ENCODE results near the gene ADAMTSL1.

ADAMTSL1 gene

DNA sequence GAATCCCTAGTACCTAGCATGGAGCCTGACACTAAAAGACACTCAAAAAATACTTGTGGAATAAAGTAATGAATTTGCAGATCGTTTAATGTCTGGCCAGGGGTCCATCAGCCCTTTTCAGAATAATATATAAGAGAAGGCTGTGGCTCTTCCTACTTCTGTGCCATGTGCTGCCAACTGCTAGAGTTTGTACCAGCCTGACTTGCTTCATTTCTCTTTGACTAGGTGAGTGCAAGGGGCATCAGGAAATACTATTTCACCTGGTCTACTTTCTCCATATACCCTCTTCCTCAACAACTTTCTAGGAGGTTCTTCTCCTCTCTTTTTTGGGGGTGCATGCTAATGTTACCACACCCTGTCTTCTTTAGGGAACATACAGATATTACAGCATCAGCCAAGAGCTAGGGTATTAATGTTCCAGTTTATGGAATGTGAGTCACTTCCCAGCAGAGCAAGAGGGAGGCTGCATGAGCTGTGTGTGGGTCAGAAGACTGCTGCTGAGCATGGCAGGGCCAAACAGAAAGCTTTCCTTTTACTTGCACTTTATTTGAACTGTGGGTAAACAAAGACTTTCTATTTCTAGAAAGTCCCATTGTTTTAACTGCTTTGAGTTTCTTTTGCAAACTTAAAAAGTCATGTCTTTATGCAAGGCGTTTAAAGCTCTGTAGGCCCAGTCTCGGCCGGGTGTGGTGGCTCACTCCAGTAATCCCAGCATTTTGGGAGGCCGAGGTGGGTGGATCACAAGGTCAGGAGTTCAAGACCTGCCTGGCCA, 158.9 kb downstream of the ADAMTSL1 start:
- no peak overlapping the region for H3K4me3 ChIP-seq (ENCODE audit: low read depth in 1 of 2, low read length in 2 of 2)
- no peaks in the 10 kb centered on the region for H3K9me3 ChIP-seq (ENCODE audit: control insufficient read depth in 1 of 2, low read length in 2 of 2)
- H3K36me3 ChIP-seq (ENCODE audit: control insufficient read depth in 1 of 2, insufficient read depth in 2 of 2, low read length in 2 of 2), result no peaks in the 10 kb centered on the region
- peak overlapping the region; percentile 59 for H3K27ac ChIP-seq (ENCODE audit: low read length)
- H3K27me3 ChIP-seq (ENCODE audit: low read depth, low read length), result no peaks in the 10 kb centered on the region
- H3K4me1 ChIP-seq (ENCODE audit: control insufficient read depth in 1 of 2, insufficient read depth in 2 of 2, low read length in 2 of 2), result peaks cover 3 to 4% of the 10 kb centered on the region in 2 donors

DNA sequence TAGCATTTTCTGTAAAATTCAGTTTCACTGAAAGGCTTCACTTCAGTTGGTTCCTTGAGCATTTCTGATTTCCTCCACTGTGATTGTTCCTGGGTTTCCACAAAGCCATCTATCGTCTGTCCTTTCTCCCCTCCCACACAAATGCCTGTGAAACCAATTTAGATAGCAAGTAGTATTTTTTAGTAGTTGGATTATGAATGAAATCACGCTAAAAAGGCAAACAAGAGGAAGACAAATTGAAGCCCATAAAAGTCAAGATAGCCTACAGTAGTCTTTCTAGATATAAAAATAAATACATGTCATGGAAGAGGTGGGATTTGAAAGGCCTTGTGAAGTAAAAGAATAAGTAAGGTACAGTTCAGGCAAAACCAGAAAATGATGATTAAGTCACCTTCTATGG, 162.8 kb downstream of the ADAMTSL1 start:
- Histone ChIP-seq H3K36me3 (ENCODE audit: control insufficient read depth in 1 of 2, insufficient read depth in 2 of 2, low read length in 2 of 2) (no peaks in the 10 kb centered on the region), H3K4me3 (ENCODE audit: low read depth in 1 of 2, low read length in 2 of 2) (no peak overlapping the region), H3K27ac (ENCODE audit: low read length) (no peak overlapping the region), H3K9me3 (ENCODE audit: control insufficient read depth in 1 of 2, low read length in 2 of 2) (no peaks in the 10 kb centered on the region), H3K27me3 (ENCODE audit: low read depth, low read length) (no peaks in the 10 kb centered on the region), H3K4me1 (ENCODE audit: control insufficient read depth in 1 of 2, insufficient read depth in 2 of 2, low read length in 2 of 2) (peaks cover 4% of the 10 kb centered on the region in 2 donors)

DNA sequence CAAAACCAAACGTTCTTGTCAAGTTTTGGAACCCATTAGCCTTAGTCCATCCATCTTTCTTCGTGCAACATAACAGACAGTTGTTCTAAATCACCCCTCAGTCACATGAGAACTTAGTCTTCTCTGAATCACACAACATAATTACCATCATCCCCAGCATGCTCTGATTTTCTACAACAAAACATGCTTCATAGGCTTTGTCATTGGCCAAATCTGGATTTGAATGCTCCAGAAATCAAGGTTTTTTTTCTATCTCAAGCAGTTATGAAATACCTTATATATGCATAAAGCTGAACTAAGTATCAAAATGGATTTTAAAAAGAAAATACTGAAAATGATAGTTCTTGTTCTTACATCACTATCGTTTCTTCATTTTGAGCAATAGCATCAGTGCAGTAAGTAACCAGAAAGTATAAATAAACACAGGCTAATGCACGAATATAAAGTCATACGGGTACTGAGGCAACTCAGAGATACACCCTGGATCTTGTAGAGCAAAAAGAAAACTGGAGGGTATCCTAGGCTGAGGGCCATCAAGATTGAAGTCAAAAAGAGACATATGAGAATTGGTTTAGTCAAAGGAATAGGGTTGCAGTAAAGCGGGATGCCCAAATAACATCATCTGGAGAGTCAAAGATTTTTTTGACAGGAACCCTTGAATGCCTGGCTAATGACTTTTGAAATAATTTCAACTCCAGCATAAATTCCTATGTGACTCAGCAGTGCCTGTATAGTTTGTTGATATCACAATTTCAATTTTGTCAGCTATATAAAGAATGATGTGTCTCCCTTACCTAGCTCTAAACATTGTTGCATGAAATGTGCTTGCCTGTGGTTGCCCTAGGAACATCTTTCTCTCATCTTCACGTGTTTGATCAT, 164.7 kb downstream of the ADAMTSL1 start:
- H3K4me1 ChIP-seq (ENCODE audit: control insufficient read depth in 1 of 2, insufficient read depth in 2 of 2, low read length in 2 of 2), result peaks cover 0 to 4% of the 10 kb centered on the region in 2 donors
- H3K27ac ChIP-seq (ENCODE audit: low read length), result no peak overlapping the region
- no peaks in the 10 kb centered on the region for H3K27me3 ChIP-seq (ENCODE audit: low read depth, low read length)
- H3K9me3 ChIP-seq (ENCODE audit: control insufficient read depth in 1 of 2, low read length in 2 of 2), result no peaks in the 10 kb centered on the region
- no peaks in the 10 kb centered on the region for H3K36me3 ChIP-seq (ENCODE audit: control insufficient read depth in 1 of 2, insufficient read depth in 2 of 2, low read length in 2 of 2)
- no peak overlapping the region for H3K4me3 ChIP-seq (ENCODE audit: low read depth in 1 of 2, low read length in 2 of 2)

DNA sequence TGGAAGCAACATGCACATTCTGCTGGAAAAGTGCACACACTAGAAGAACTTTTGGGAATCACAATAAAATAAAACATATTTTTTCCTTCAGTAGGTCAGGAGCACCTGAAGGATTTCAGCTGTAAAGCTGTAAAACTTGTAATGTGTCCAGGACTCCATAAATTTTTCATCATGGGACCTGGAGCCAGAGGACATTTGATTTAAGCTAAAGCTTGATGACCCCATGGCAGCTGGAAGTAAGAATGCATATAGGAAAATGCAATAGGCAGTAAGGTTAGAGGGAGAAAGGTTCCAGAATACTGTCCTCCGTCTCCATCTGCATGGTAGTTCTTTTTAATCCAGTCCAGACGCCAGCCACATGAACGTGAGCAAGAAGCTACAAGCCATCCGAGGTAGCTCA, 166.0 kb downstream of the ADAMTSL1 start:
- no peaks in the 10 kb centered on the region for H3K27me3 ChIP-seq (ENCODE audit: low read depth, low read length)
- H3K9me3 ChIP-seq (ENCODE audit: control insufficient read depth in 1 of 2, low read length in 2 of 2), result no peaks in the 10 kb centered on the region
- peaks cover 0 to 4% of the 10 kb centered on the region in 2 donors for H3K4me1 ChIP-seq (ENCODE audit: control insufficient read depth in 1 of 2, insufficient read depth in 2 of 2, low read length in 2 of 2)
- H3K4me3 ChIP-seq (ENCODE audit: low read depth in 1 of 2, low read length in 2 of 2), result no peak overlapping the region
- no peaks in the 10 kb centered on the region for H3K36me3 ChIP-seq (ENCODE audit: control insufficient read depth in 1 of 2, insufficient read depth in 2 of 2, low read length in 2 of 2)
- no peak overlapping the region for H3K27ac ChIP-seq (ENCODE audit: low read length)

DNA sequence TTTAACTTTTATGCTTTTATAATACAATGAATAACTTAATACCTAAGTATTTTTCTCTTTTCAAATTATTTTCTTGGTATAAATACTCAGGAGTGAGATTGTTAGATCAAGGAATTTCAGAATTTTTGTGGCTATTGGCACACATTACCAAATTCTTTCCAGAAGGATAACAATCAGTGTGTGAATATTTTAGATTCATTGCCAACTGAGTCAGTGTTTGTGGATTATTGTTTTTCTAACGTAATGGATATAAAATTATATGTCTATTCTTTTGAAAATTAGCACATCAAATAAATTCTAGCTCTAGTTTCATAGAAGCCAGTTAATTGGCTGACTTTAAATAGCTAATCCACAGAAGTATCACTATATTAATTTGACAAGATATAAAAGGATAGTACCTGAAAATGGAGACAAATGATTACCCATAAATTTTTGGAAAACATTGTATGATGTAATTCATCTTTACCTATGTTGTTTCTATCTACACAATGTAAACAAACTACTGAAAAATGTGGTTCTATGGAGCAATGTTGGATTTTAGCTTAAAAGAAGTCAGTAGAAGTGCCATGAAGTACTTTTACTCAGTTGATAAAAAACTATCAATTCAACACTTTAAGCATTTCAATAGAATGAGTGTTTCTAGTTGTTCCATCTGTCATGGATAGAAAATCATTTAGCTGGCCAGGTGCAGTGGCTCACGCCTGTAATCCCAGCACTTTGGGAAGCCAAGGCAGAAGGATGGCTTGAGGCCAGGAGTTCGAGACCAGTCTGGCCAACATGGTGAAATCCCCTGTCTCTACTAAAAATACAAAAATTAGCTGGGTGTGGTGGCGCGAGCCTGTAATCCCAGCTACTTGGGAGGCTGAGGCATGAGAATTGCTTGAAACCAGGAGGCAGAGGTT, 185.1 kb downstream of the ADAMTSL1 start:
- no peaks in the 10 kb centered on the region for H3K9me3 ChIP-seq (ENCODE audit: control insufficient read depth in 1 of 2, low read length in 2 of 2)
- H3K4me1 ChIP-seq (ENCODE audit: control insufficient read depth in 1 of 2, insufficient read depth in 2 of 2, low read length in 2 of 2), result no peaks in the 10 kb centered on the region
- H3K27me3 ChIP-seq (ENCODE audit: low read depth, low read length), result no peaks in the 10 kb centered on the region
- no peak overlapping the region for H3K4me3 ChIP-seq (ENCODE audit: low read depth in 1 of 2, low read length in 2 of 2)
- H3K27ac ChIP-seq (ENCODE audit: low read length), result no peak overlapping the region
- peaks cover 0 to 4% of the 10 kb centered on the region in 2 donors for H3K36me3 ChIP-seq (ENCODE audit: control insufficient read depth in 1 of 2, insufficient read depth in 2 of 2, low read length in 2 of 2)

DNA sequence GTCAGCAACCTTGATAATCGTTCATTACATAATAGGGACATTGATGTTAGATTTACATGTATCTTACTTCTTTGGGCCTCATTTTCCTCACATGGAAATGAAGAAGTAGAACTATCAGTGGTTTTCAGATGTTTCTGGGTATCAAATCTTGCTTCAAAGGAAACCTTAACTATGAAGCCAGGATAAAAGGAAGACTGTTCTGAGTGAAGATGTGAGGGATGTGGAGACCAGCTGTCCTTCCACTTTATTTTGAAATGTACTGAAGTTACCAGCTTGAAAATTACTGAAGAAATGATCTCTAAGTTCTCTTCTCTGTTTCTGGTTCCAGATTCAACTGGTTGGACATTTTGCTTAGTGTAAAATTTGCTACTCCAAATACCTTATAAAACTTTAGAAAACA, 186.0 kb downstream of the ADAMTSL1 start:
- no peaks in the 10 kb centered on the region for H3K9me3 ChIP-seq (ENCODE audit: control insufficient read depth in 1 of 2, low read length in 2 of 2)
- H3K27me3 ChIP-seq (ENCODE audit: low read depth, low read length), result no peaks in the 10 kb centered on the region
- H3K36me3 ChIP-seq (ENCODE audit: control insufficient read depth in 1 of 2, insufficient read depth in 2 of 2, low read length in 2 of 2), result peaks cover 0 to 4% of the 10 kb centered on the region in 2 donors
- no peak overlapping the region for H3K4me3 ChIP-seq (ENCODE audit: low read depth in 1 of 2, low read length in 2 of 2)
- no peaks in the 10 kb centered on the region for H3K4me1 ChIP-seq (ENCODE audit: control insufficient read depth in 1 of 2, insufficient read depth in 2 of 2, low read length in 2 of 2)
- H3K27ac ChIP-seq (ENCODE audit: low read length), result no peak overlapping the region

DNA sequence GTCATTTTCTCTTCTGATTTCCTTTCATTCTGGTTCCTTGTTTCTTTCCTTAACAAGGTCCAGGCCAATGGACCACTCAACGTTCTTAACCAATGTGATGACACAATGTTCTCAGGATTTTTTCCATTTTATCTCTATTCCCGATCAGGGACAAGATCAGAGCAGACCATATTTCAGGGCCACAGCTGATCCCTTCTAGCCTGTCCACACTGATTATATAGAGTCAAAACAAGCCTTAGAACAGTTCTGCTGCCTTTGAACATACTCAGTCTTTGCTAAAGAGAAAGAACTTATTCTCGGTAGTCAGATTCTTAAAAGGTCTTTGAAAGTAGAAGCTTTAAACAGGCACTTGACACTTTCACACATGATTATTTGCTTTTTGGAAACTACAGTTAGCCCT, 188.4 kb downstream of the ADAMTSL1 start:
- H3K36me3 ChIP-seq (ENCODE audit: control insufficient read depth in 1 of 2, insufficient read depth in 2 of 2, low read length in 2 of 2), result peaks cover 0 to 4% of the 10 kb centered on the region in 2 donors
- H3K27me3 ChIP-seq (ENCODE audit: low read depth, low read length), result no peaks in the 10 kb centered on the region
- peaks cover 0 to 4% of the 10 kb centered on the region in 2 donors for H3K4me1 ChIP-seq (ENCODE audit: control insufficient read depth in 1 of 2, insufficient read depth in 2 of 2, low read length in 2 of 2)
- H3K9me3 ChIP-seq (ENCODE audit: control insufficient read depth in 1 of 2, low read length in 2 of 2), result no peaks in the 10 kb centered on the region
- no peak overlapping the region for H3K4me3 ChIP-seq (ENCODE audit: low read depth in 1 of 2, low read length in 2 of 2)
- H3K27ac ChIP-seq (ENCODE audit: low read length), result no peak overlapping the region

DNA sequence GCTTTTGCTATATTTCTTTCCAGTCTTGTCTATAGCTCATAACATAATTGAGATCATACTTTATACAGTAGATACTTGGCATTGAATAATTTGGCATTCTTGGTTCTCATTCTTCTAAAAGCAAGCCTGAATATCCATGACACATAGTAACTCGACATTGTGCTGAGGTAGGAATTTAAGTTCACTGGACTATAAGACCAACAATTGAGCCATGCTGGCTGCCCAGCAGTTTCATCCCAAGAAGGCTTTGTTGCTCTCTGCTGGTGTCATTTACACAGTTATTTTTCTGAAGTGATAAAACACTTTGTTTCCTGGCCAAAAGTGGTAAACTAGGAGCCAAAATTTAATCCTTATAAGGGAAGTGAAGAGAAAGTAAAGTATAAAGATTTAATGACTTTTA, 192.0 kb downstream of the ADAMTSL1 start:
- Histone ChIP-seq H3K36me3 (ENCODE audit: control insufficient read depth in 1 of 2, insufficient read depth in 2 of 2, low read length in 2 of 2) (no peaks in the 10 kb centered on the region), H3K27me3 (ENCODE audit: low read depth, low read length) (no peaks in the 10 kb centered on the region), H3K4me1 (ENCODE audit: control insufficient read depth in 1 of 2, insufficient read depth in 2 of 2, low read length in 2 of 2) (peaks cover 0 to 4% of the 10 kb centered on the region in 2 donors), H3K27ac (ENCODE audit: low read length) (no peak overlapping the region), H3K4me3 (ENCODE audit: low read depth in 1 of 2, low read length in 2 of 2) (no peak overlapping the region), H3K9me3 (ENCODE audit: control insufficient read depth in 1 of 2, low read length in 2 of 2) (no peaks in the 10 kb centered on the region)

DNA sequence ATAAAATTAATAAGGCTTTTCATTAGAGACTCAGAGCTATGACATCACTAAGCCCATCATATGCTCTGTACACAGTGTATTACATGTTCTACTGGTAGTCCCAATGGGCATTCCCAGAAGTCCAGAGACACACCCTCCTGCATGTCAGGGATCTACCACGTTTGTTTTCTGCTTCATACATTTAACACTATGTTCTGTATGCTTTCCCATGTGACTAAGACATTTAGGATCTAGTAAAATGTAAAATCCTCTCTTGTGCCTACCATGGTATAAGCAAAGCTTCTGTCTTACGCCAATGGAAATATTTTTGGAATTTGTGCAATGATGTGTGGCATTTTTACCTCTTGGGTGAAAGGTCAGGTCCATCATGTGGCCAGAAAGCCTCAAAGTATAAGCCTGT, 192.4 kb downstream of the ADAMTSL1 start:
- H3K4me1 ChIP-seq (ENCODE audit: control insufficient read depth in 1 of 2, insufficient read depth in 2 of 2, low read length in 2 of 2), result peaks cover 0 to 4% of the 10 kb centered on the region in 2 donors

DNA sequence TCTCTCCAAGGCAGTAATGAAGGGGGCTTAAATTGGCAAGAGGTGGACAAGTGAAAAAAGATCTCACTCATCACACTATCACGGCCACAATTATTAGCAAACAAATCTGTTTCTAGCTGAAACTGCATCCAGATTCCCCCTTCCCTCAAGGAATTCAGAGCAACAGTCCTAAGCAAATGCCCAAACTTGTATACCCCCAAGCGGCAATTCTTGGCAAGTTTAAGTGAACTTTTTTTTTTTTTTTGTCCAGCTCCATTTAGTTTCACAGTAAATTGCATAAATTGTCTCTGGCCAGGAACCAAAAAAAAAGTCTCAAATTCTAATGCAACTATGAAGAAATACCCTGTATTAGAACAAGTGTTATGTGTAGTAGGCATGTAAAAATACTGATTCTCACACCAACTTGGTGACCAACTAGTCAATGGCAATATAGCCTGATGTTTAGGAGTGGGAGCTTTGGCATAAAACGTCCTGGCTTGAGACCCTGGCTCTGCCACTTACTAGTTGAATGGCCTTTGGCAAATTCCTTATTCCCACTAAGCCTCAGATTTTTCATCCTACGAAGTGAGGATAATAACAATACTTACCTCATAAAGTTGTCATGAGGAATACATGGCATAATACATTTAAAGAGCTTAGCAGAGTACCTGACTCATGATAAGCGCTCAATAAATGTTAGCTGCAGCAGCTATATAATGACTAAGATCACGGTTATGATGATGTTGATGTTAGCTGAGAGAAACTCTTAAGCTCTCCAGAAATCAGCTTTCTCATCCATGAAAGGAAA, 193.2 kb downstream of the ADAMTSL1 start:
- Histone ChIP-seq H3K4me3 (ENCODE audit: low read depth in 1 of 2, low read length in 2 of 2) (no peak overlapping the region), H3K9me3 (ENCODE audit: control insufficient read depth in 1 of 2, low read length in 2 of 2) (no peaks in the 10 kb centered on the region), H3K4me1 (ENCODE audit: control insufficient read depth in 1 of 2, insufficient read depth in 2 of 2, low read length in 2 of 2) (peaks cover 0 to 4% of the 10 kb centered on the region in 2 donors), H3K36me3 (ENCODE audit: control insufficient read depth in 1 of 2, insufficient read depth in 2 of 2, low read length in 2 of 2) (no peaks in the 10 kb centered on the region), H3K27ac (ENCODE audit: low read length) (no peak overlapping the region), H3K27me3 (ENCODE audit: low read depth, low read length) (no peaks in the 10 kb centered on the region)

More for the DNA sequence above, 192.4 kb downstream of the ADAMTSL1 start:
- Histone ChIP-seq H3K4me3 (ENCODE audit: low read depth in 1 of 2, low read length in 2 of 2) (no peak overlapping the region), H3K36me3 (ENCODE audit: control insufficient read depth in 1 of 2, insufficient read depth in 2 of 2, low read length in 2 of 2) (no peaks in the 10 kb centered on the region), H3K27ac (ENCODE audit: low read length) (no peak overlapping the region), H3K9me3 (ENCODE audit: control insufficient read depth in 1 of 2, low read length in 2 of 2) (no peaks in the 10 kb centered on the region), H3K27me3 (ENCODE audit: low read depth, low read length) (no peaks in the 10 kb centered on the region)
